ENCODE results near the gene UBASH3B.

DNA sequence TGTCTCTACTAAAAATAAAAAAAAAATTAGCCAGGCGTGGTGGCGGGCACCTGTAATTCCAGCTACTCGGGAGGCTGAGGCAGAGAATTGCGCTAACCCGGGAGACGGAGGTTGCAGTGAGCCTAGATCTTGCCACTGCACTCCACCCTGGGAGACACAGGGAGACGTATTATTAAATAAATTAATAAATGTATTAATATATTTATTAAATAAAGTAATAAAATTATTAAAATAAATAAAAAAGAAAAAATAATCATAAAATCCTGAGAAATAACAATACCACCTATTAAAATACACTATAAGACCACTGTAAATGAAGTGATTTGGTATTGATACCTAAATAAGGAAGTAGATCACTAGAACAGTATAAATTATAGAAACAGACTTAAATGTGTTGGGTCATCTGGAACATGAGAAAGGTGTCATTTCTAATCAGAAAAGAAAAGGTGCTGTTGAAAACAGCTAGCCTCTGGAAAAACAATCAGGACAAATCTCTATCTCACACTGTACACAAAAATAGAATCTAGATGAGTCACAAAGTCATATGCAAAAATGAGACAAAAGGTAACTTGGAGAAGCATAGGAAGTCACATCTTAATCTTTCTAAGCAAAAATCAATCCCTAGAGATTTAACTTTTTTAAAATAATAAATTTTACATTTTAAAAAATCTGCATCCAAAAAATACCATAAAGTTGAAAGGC lies 43.2 kb upstream of the UBASH3B start:
- TF ChIP-seq, protein P1, sequence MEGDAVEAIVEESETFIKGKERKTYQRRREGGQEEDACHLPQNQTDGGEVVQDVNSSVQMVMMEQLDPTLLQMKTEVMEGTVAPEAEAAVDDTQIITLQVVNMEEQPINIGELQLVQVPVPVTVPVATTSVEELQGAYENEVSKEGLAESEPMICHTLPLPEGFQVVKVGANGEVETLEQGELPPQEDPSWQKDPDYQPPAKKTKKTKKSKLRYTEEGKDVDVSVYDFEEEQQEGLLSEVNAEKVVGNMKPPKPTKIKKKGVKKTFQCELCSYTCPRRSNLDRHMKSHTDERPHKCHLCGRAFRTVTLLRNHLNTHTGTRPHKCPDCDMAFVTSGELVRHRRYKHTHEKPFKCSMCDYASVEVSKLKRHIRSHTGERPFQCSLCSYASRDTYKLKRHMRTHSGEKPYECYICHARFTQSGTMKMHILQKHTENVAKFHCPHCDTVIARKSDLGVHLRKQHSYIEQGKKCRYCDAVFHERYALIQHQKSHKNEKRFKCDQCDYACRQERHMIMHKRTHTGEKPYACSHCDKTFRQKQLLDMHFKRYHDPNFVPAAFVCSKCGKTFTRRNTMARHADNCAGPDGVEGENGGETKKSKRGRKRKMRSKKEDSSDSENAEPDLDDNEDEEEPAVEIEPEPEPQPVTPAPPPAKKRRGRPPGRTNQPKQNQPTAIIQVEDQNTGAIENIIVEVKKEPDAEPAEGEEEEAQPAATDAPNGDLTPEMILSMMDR (IDR thresholded peaks at IDR 0.05) = no peak
- no peak for TF ChIP-seq POLR2A (IDR thresholded peaks at IDR 0.05)
